ENCODE results near the gene CCM2L. TPM values are rescaled to one million over a fixed set of nuclear protein-coding genes. Genes with fewer than 3 reads are reported as not detected.

The CCM2L gene
- total RNA-seq, 5 donors from 2014 or later (not counting 1 experiment from before 2014, with no cell fraction given) = not detected

GRCh38 chr20:32036716-32037485, 26.7 kb downstream of the CCM2L start:
- Mint-ChIP-seq H3K9me3 (no peaks in the 10 kb centered on the region), H3K27me3 (peaks cover 32 to 58% of the 10 kb centered on the region in 2 donors), H3K36me3 (no peaks in the 10 kb centered on the region), H3K4me1 (peaks cover 0 to 2% (median 0%) of the 10 kb centered on the region in 3 donors), H3K27ac (no peak overlapping the region), H3K4me3 (no peak overlapping the region)
- Histone ChIP-seq H3K4me3 (ENCODE audit: control insufficient read depth in 1 of 2, extremely low read depth in 1 of 2, low read length in 1 of 2) (no peak overlapping the region), H3K9me3 (no peaks in the 10 kb centered on the region), H3K36me3 (ENCODE audit: control insufficient read depth in 2 of 2, extremely low read depth in 1 of 2, insufficient read depth in 1 of 2, low read length in 1 of 2) (no peaks in the 10 kb centered on the region), H3K27me3 (replicated peaks in 1 of 2; ENCODE audit: control insufficient read depth in 2 of 2, extremely low read depth in 1 of 2, insufficient read depth in 2 of 2, low read length in 1 of 2) (peaks cover 0 to 44% of the 10 kb centered on the region in 2 experiments), H3K27ac (ENCODE audit: low read length) (no peak overlapping the region), H3K4me1 (ENCODE audit: control insufficient read depth in 1 of 2, extremely low read depth in 1 of 2, insufficient read depth in 2 of 2, low read length in 2 of 2) (no peaks in the 10 kb centered on the region)
- ChIA-PET CTCF (interaction anchor here in 1 of 2 donors (0.5 to 1.1 kb wide), 3 partner anchors 11 to 250 kb away, joined by 4 to 6 read pairs (median 5); no protein-coding TSS in a partner anchor), POLR2A (no interaction called here)
- no peak for DNase-seq
- ATAC-seq (replicated peaks in 1 of 4) = no peak
- 52% methylated on average over 4 of the region's 10 CpGs for WGBS (ENCODE audit: insufficient coverage)

- Mint-ChIP-seq H3K36me3 (no peaks in the 10 kb centered on the region), H3K27me3 (peaks cover 38 to 55% of the 10 kb centered on the region in 2 donors)
Measured at GRCh38 chr20:32037929-32038328, 27.7 kb downstream of the CCM2L start.

GRCh38 chr20:32040142-32040953, 30.1 kb downstream of the CCM2L start:
- H3K27me3 ChIP-seq (replicated peaks in 1 of 2; ENCODE audit: control insufficient read depth in 2 of 2, extremely low read depth in 1 of 2, insufficient read depth in 2 of 2, low read length in 1 of 2) = peaks cover 0 to 26% of the 10 kb centered on the region in 2 experiments
- POLR2A ChIA-PET = interaction anchor here in 1 of 2 donors (0.7 kb wide), 2 partner anchors 57 to 974 kb away, joined by 3 to 5 read pairs; no protein-coding TSS in a partner anchor
- H3K27ac Mint-ChIP-seq = no peak overlapping the region
- no peaks in the 10 kb centered on the region for H3K9me3 Mint-ChIP-seq
- DNase-seq (peak in 1 of 35 experiments; percentile 40), ATAC-seq (replicated peaks in 1 of 4) (peak in 1 of 4 experiments; percentile 37)
- H3K36me3 ChIP-seq (ENCODE audit: control insufficient read depth in 2 of 2, extremely low read depth in 1 of 2, insufficient read depth in 1 of 2, low read length in 1 of 2) = no peaks in the 10 kb centered on the region
- CTCF ChIA-PET = interaction anchor here in 1 of 2 donors (1.0 kb wide), 1 partner anchor 9 kb away, joined by 3 read pairs; no protein-coding TSS in a partner anchor
- no peaks in the 10 kb centered on the region for H3K4me1 ChIP-seq (ENCODE audit: control insufficient read depth in 1 of 2, extremely low read depth in 1 of 2, insufficient read depth in 2 of 2, low read length in 2 of 2)
- H3K4me1 Mint-ChIP-seq = peaks cover 0 to 2% (median 0%) of the 10 kb centered on the region in 3 donors
- WGBS (ENCODE audit: insufficient coverage) = 18% methylated on average over 3 of the region's 10 CpGs
- H3K27me3 Mint-ChIP-seq = peaks cover 33 to 46% of the 10 kb centered on the region in 2 donors
- no peaks in the 10 kb centered on the region for H3K36me3 Mint-ChIP-seq
- no peak overlapping the region for H3K4me3 ChIP-seq (ENCODE audit: control insufficient read depth in 1 of 2, extremely low read depth in 1 of 2, low read length in 1 of 2)
- H3K4me3 Mint-ChIP-seq = no peak overlapping the region
- no peak overlapping the region for H3K27ac ChIP-seq (ENCODE audit: low read length)
- no peaks in the 10 kb centered on the region for H3K9me3 ChIP-seq

More at GRCh38 chr20:32037929-32038328, 27.7 kb downstream of the CCM2L start:
- ChIA-PET POLR2A (no interaction called here), CTCF (interaction anchor here in 1 of 2 donors (0.5 kb wide), 1 partner anchor 1755 kb away, joined by 4 read pairs; no protein-coding TSS in a partner anchor)
- Histone ChIP-seq H3K9me3 (no peaks in the 10 kb centered on the region), H3K4me3 (ENCODE audit: control insufficient read depth in 1 of 2, extremely low read depth in 1 of 2, low read length in 1 of 2) (no peak overlapping the region), H3K4me1 (ENCODE audit: control insufficient read depth in 1 of 2, extremely low read depth in 1 of 2, insufficient read depth in 2 of 2, low read length in 2 of 2) (no peaks in the 10 kb centered on the region), H3K36me3 (ENCODE audit: control insufficient read depth in 2 of 2, extremely low read depth in 1 of 2, insufficient read depth in 1 of 2, low read length in 1 of 2) (no peaks in the 10 kb centered on the region), H3K27me3 (replicated peaks in 1 of 2; ENCODE audit: control insufficient read depth in 2 of 2, extremely low read depth in 1 of 2, insufficient read depth in 2 of 2, low read length in 1 of 2) (peaks cover 0 to 43% of the 10 kb centered on the region in 2 experiments), H3K27ac (ENCODE audit: low read length) (no peak overlapping the region)
- H3K27ac Mint-ChIP-seq = no peak overlapping the region
- no peaks in the 10 kb centered on the region for H3K9me3 Mint-ChIP-seq
- ATAC-seq (replicated peaks in 1 of 4) = no peak
- H3K4me1 Mint-ChIP-seq = peaks cover 0 to 2% (median 0%) of the 10 kb centered on the region in 3 donors
- no peak for DNase-seq
- no peak overlapping the region for H3K4me3 Mint-ChIP-seq
- WGBS (ENCODE audit: insufficient coverage) = 71% methylated on average over 3 of the region's 4 CpGs

DNA sequence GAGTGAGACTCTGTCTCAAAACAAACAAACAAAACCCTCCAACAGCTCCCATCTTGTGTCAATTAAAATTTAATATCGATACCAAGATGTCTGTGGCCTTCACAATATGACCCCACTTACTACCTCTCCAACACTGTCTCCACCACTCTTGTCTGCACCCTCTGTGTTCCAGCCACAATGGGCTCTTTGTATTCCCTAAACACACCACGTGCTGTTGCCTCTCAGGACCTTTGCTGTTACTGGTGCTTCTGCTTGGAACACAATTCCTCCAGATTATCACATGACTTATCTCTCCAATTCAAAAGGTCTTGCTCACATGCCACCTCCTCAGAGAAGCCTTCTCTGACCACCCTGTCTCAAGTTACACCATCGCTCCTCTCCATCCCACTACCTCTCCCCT, 35.8 kb downstream of the CCM2L start:
- Histone ChIP-seq H3K9me3 (no peaks in the 10 kb centered on the region), H3K4me1 (ENCODE audit: control insufficient read depth in 1 of 2, extremely low read depth in 1 of 2, insufficient read depth in 2 of 2, low read length in 2 of 2) (no peaks in the 10 kb centered on the region), H3K27me3 (replicated peaks in 1 of 2; ENCODE audit: control insufficient read depth in 2 of 2, extremely low read depth in 1 of 2, insufficient read depth in 2 of 2, low read length in 1 of 2) (peaks cover 0 to 21% of the 10 kb centered on the region in 2 experiments), H3K27ac (ENCODE audit: low read length) (no peak overlapping the region), H3K4me3 (ENCODE audit: control insufficient read depth in 1 of 2, extremely low read depth in 1 of 2, low read length in 1 of 2) (no peak overlapping the region), H3K36me3 (ENCODE audit: control insufficient read depth in 2 of 2, extremely low read depth in 1 of 2, insufficient read depth in 1 of 2, low read length in 1 of 2) (no peaks in the 10 kb centered on the region)
- ATAC-seq (replicated peaks in 1 of 4) (no peak), DNase-seq (no peak)
- no peak overlapping the region for H3K27ac Mint-ChIP-seq
- peaks cover 2 to 4% (median 4%) of the 10 kb centered on the region in 3 donors for H3K4me1 Mint-ChIP-seq
- ChIA-PET POLR2A (no interaction called here), CTCF (no interaction called here)
- H3K4me3 Mint-ChIP-seq = no peak overlapping the region
- WGBS (ENCODE audit: insufficient coverage) = 72% methylated on average over 3 of the region's 3 CpGs
- H3K36me3 Mint-ChIP-seq = no peaks in the 10 kb centered on the region
- peaks cover 45 to 55% of the 10 kb centered on the region in 2 donors for H3K27me3 Mint-ChIP-seq
- H3K9me3 Mint-ChIP-seq = no peaks in the 10 kb centered on the region

GRCh38 chr20:32050324-32050841, 40.1 kb downstream of the CCM2L start:
- ChIA-PET POLR2A (no interaction called here), CTCF (no interaction called here)
- Mint-ChIP-seq H3K36me3 (no peaks in the 10 kb centered on the region), H3K27me3 (peaks cover 61 to 71% of the 10 kb centered on the region in 2 donors), H3K4me1 (peaks cover 15 to 23% (median 18%) of the 10 kb centered on the region in 3 donors), H3K9me3 (no peaks in the 10 kb centered on the region), H3K4me3 (peak overlapping the region in 1 of 3 donors; percentile 82), H3K27ac (no peak overlapping the region)
- DNase-seq = no peak
- Histone ChIP-seq H3K27ac (ENCODE audit: low read length) (no peak overlapping the region), H3K4me3 (ENCODE audit: control insufficient read depth in 1 of 2, extremely low read depth in 1 of 2, low read length in 1 of 2) (no peak overlapping the region), H3K27me3 (replicated peaks in 1 of 2; ENCODE audit: control insufficient read depth in 2 of 2, extremely low read depth in 1 of 2, insufficient read depth in 2 of 2, low read length in 1 of 2) (peaks cover 0 to 57% of the 10 kb centered on the region in 2 experiments), H3K36me3 (ENCODE audit: control insufficient read depth in 2 of 2, extremely low read depth in 1 of 2, insufficient read depth in 1 of 2, low read length in 1 of 2) (no peaks in the 10 kb centered on the region), H3K9me3 (no peaks in the 10 kb centered on the region), H3K4me1 (ENCODE audit: control insufficient read depth in 1 of 2, extremely low read depth in 1 of 2, insufficient read depth in 2 of 2, low read length in 2 of 2) (peaks cover 4 to 21% of the 10 kb centered on the region in 2 experiments)
- ATAC-seq (replicated peaks in 1 of 4) = no peak
- 100% methylated on average over 1 of the region's 4 CpGs for WGBS (ENCODE audit: insufficient coverage)

All from T-cell (primary cell).